H1 (cell line): Measurements from ENCODE around the gene NXPH4. TPM values are rescaled to one million over a fixed set of nuclear protein-coding genes. Genes with fewer than 3 reads are reported as not detected.
A peak's percentile ranks its signal among the peaks of the same experiment; 100 is the strongest.

Experiments used
- CTCF ChIA-PET: fragments of 300-600 bp; sonication (Branson Sonifier 250); formaldehyde crosslinking; loops from one replicate; lab custom pipeline; 2021; ENCODE audit not compliant: partially characterized antibody; lab: Charles Lee
- POLR2A ChIA-PET: fragments of 300-600 bp; sonication (Branson Sonifier 250); formaldehyde crosslinking; loops from one replicate; lab custom pipeline; 2021; ENCODE audit warnings: inconsistent platforms; ENCODE audit not compliant: partially characterized antibody; lab: Charles Lee
- DNase-seq, 2 experiments: peaks; one replicate each; pipeline versions ENCODE4 v3.0.0 to v3.0.0-alpha.2; 2010 to 2022; ENCODE audit warnings: low spot score in 2 of 2, low read depth in 1 of 2, mixed read lengths in 1 of 2
- FAIRE-seq: peaks from 2 replicates; lab custom pipeline; 2011; peaks lifted over from hg19 to GRCh38; lab: Jason Lieb, UNC
- H2AFZ ChIP-seq: 2 replicates; pipeline ENCODE4 v1.8.1; 2012; ENCODE audit warnings: low read length, inconsistent platforms
- H2AK5ac ChIP-seq: 2 replicates; pipeline ENCODE4 v1.6.1; 2013; ENCODE audit warnings: low read depth, low read length
- H2BK120ac ChIP-seq: replicated peaks from 2 replicates; pipeline ENCODE3; 2013; ENCODE audit warnings: low read depth, low read length, inconsistent platforms
- H2BK12ac ChIP-seq: 2 replicates; pipeline ENCODE4 v1.6.1; 2013; ENCODE audit warnings: low read depth, low read length
- H2BK15ac ChIP-seq: 2 replicates; pipeline ENCODE4 v1.6.1; 2013; ENCODE audit warnings: low read length
- H2BK20ac ChIP-seq: 2 replicates; pipeline ENCODE4 v1.6.1; 2013; ENCODE audit warnings: low read length
- H2BK5ac ChIP-seq: 2 replicates; pipeline ENCODE4 v1.6.1; 2013; ENCODE audit warnings: low read depth, low read length
- H3K14ac ChIP-seq: 2 replicates; pipeline ENCODE4 v1.6.1; 2013; ENCODE audit warnings: inconsistent platforms; ENCODE audit not compliant: insufficient read length
- H3K18ac ChIP-seq: 2 replicates; pipeline ENCODE4 v1.6.1; 2013; ENCODE audit warnings: low read length; ENCODE audit errors: extremely low read depth
- H3K23ac ChIP-seq: 2 replicates; pipeline ENCODE4 v1.6.1; 2013; ENCODE audit warnings: inconsistent platforms; ENCODE audit not compliant: insufficient read length
- H3K23me2 ChIP-seq: 2 replicates; pipeline ENCODE4 v1.6.1; 2013; ENCODE audit warnings: low read depth, low read length
- H3K27ac ChIP-seq: 2 replicates; pipeline ENCODE4 v1.6.1; 2011; ENCODE audit warnings: low read depth, low read length, inconsistent platforms
- H3K27me3 ChIP-seq, 4 experiments: replicated peaks in 1 of 4; 1 replicate in 1 of 4; 2 replicates in 3 of 4; pipeline versions ENCODE4 v1.6.1 to v1.8.1; 2011 to 2013; ENCODE audit warnings: low read length in 3 of 4, mild to moderate bottlenecking in 3 of 4, inconsistent platforms in 2 of 4, mixed read lengths in 2 of 4, moderate library complexity in 1 of 4; ENCODE audit not compliant: control insufficient read depth in 3 of 4, insufficient read depth in 3 of 4; ENCODE audit errors: extremely low read depth in 1 of 4
- H3K36me3 ChIP-seq, 4 experiments: 2 replicates each; pipeline versions ENCODE4 v1.6.1 to v1.8.1; 2011 to 2013; ENCODE audit warnings: mild to moderate bottlenecking in 4 of 4, low read length in 3 of 4, moderate library complexity in 2 of 4, control low read depth in 1 of 4, inconsistent platforms in 1 of 4; ENCODE audit not compliant: insufficient read depth in 4 of 4, control insufficient read depth in 2 of 4
- H3K4ac ChIP-seq: replicated peaks from 2 replicates; pipeline ENCODE3; 2013; ENCODE audit warnings: low read length, low read depth, mixed read lengths, inconsistent platforms; ENCODE audit not compliant: insufficient read length
- H3K4me1 ChIP-seq, 4 experiments: replicated peaks in 1 of 4; 1 replicate in 1 of 4; 2 replicates in 3 of 4; pipeline versions ENCODE4 v1.6.1 to v1.8.1; 2011 to 2013; ENCODE audit warnings: low read length in 3 of 4, inconsistent platforms in 2 of 4, mixed read lengths in 1 of 4; ENCODE audit not compliant: insufficient read depth in 4 of 4, control insufficient read depth in 3 of 4
- H3K4me2 ChIP-seq, 2 experiments: 2 replicates each; pipeline versions ENCODE4 v1.6.1 to v1.8.1; 2011 to 2013; ENCODE audit warnings: low read depth in 2 of 2, low read length in 2 of 2, control low read depth in 1 of 2, inconsistent platforms in 1 of 2, mild to moderate bottlenecking in 1 of 2; ENCODE audit not compliant: insufficient read depth in 1 of 2
- H3K4me3 ChIP-seq, 4 experiments: fragments of 200-600, 300-600 bp in 1 of 4; sonication (generic), shearing (Covaris generic), sonication (Bioruptor Twin) in 1 of 4; 2 replicates each; pipeline versions ENCODE4 v1.5.1 to v1.8.1; 2011 to 2016; ENCODE audit warnings: low read length in 4 of 4, low read depth in 3 of 4, control low read depth in 2 of 4, inconsistent platforms in 2 of 4, mild to moderate bottlenecking in 2 of 4, mixed read lengths in 1 of 4, moderate library complexity in 1 of 4; ENCODE audit not compliant: insufficient read depth in 2 of 4; ENCODE audit errors: extremely low read depth in 1 of 4
- H3K56ac ChIP-seq: replicated peaks from 2 replicates; pipeline ENCODE3; 2013; ENCODE audit warnings: low read depth, mild to moderate bottlenecking, mixed read lengths, low read length, inconsistent platforms; ENCODE audit not compliant: insufficient read length
- H3K79me1 ChIP-seq: 2 replicates; pipeline ENCODE4 v1.6.1; 2013; ENCODE audit warnings: low read depth, low read length, control low read depth
- H3K79me2 ChIP-seq, 2 experiments: 2 replicates each; pipeline versions ENCODE4 v1.6.1 to v1.8.1; 2012 to 2013; ENCODE audit warnings: low read length in 2 of 2, mild to moderate bottlenecking in 2 of 2, inconsistent platforms in 1 of 2; ENCODE audit not compliant: insufficient read depth in 2 of 2, control insufficient read depth in 1 of 2
- H3K9ac ChIP-seq, 4 experiments: replicated peaks in 1 of 4; 1 replicate in 1 of 4; 2 replicates in 3 of 4; pipeline versions ENCODE4 v1.6.1 to v1.8.1; 2011 to 2013; ENCODE audit warnings: low read depth in 3 of 4, low read length in 3 of 4, control low read depth in 2 of 4, mild to moderate bottlenecking in 2 of 4, moderate library complexity in 2 of 4, inconsistent platforms in 1 of 4; ENCODE audit errors: extremely low read depth in 1 of 4
- H3K9me3 ChIP-seq, 2 experiments: 2 replicates each; pipeline versions ENCODE4 v1.6.1 to v1.8.1; 2012 to 2013; ENCODE audit warnings: mild to moderate bottlenecking in 2 of 2, moderate library complexity in 2 of 2, control low read depth in 1 of 2, inconsistent platforms in 1 of 2, low read depth in 1 of 2, low read length in 1 of 2, mixed read lengths in 1 of 2; ENCODE audit not compliant: insufficient read depth in 2 of 2
- H4K20me1 ChIP-seq, 2 experiments: replicated peaks in 1 of 2; 2 replicates each; pipeline versions ENCODE3 to v1.8.1; 2011 to 2013; ENCODE audit warnings: inconsistent platforms in 2 of 2, low read length in 2 of 2, mild to moderate bottlenecking in 1 of 2; ENCODE audit not compliant: insufficient read depth in 2 of 2, control insufficient read depth in 1 of 2
- H4K5ac ChIP-seq: 2 replicates; pipeline ENCODE4 v1.6.1; 2013; ENCODE audit warnings: low read length, low read depth, mixed read lengths, inconsistent platforms; ENCODE audit not compliant: insufficient read length
- H4K8ac ChIP-seq: 2 replicates; pipeline ENCODE4 v1.8.0; 2013; ENCODE audit warnings: mild to moderate bottlenecking, moderate library complexity, low read length, inconsistent platforms; ENCODE audit not compliant: insufficient read depth; ENCODE audit errors: extremely low read depth
- H4K91ac ChIP-seq: replicated peaks from 2 replicates; pipeline ENCODE3; 2013; ENCODE audit warnings: low read length, mixed read lengths, inconsistent platforms; ENCODE audit not compliant: insufficient read length
- POLR2A ChIP-seq, 2 experiments: IDR thresholded peaks; 1 replicate in 1 of 2; 2 replicates in 1 of 2; pipeline ENCODE4 v1.6.1; 2011; ENCODE audit warnings: low read depth in 2 of 2, low read length in 2 of 2, mild to moderate bottlenecking in 2 of 2; ENCODE audit errors: control extremely low read depth in 1 of 2
- POLR2AphosphoS5 ChIP-seq: IDR thresholded peaks from 2 replicates; pipeline ENCODE4 v1.6.1; 2011; ENCODE audit warnings: low read depth, low read length
- TAF1 ChIP-seq: IDR thresholded peaks from 2 replicates; pipeline ENCODE4 v1.6.1; 2011; ENCODE audit warnings: mild to moderate bottlenecking, low read depth, low read length
- WGBS, 2 experiments: shearing (Covaris generic) in 1 of 2; methylation state at CpG; one replicate each; pipeline versions ENCODE4 v1.1.6 to v1.1.7; 2013 to 2015; ENCODE audit warnings: low lambda C conversion rate in 2 of 2, mixed read lengths in 2 of 2, inconsistent platforms in 1 of 2, low coverage in 1 of 2, missing lambda C conversion rate in 1 of 2; ENCODE audit not compliant: insufficient replicate concordance in 2 of 2, insufficient coverage in 1 of 2, insufficient read length in 1 of 2; ENCODE audit errors: extremely low coverage in 1 of 2, missing lambda C conversion rate in 1 of 2; 5-methylcytosine and 5-hydroxymethylcytosine counted together
- polyA plus RNA-seq, 7 experiments: library from polyadenylated mRNA; depleted of rRNA in 3 of 7; stranded (reverse) in 5 of 7; unstranded in 2 of 7; fragments of >200 nt in 5 of 7; fragments of 200-250 nt in 2 of 7; gene quantifications; 1 replicate in 5 of 7; 2 replicates in 1 of 7; 4 replicates in 1 of 7; pipeline versions ENCODE4 v1.2.1 to v1.2.3, GENCODE V29; 2011 to 2013; ENCODE audit warnings: missing spikeins in 2 of 7, mixed read lengths in 2 of 7
- total RNA-seq: library from RNA; stranded (reverse); fragmentation: NEBNext Ultra II Directional; extraction: Animal tissue kit (Norgen Biotek cat#: 25700); gene quantifications from 2 replicates; pipeline ENCODE4 v1.2.1, GENCODE V29; 2021

The NXPH4 gene
- total and polyA plus RNA-seq, 2 of the 8 experiments (the other 6 are each of a cell fraction or from before 2014, with no cell fraction given): 0.92 to 1.7 TPM

GRCh38 chr12:57233357-57234232, 17.0 kb downstream of the NXPH4 start:
- Histone ChIP-seq H3K23me2 (peaks cover 18% of the 10 kb centered on the region), H3K23ac (no peak overlapping the region), H2BK15ac (no peak overlapping the region), H2BK5ac (no peak overlapping the region), H2BK20ac (no peak overlapping the region), H3K79me2 (peaks cover 6 to 15% of the 10 kb centered on the region in 2 experiments; a peak in 3 of 4 replicates), H3K27me3 (peaks cover 23 to 39% (median 34%) of the 10 kb centered on the region in 4 experiments), H3K9me3 (no peaks in the 10 kb centered on the region), H4K20me1 (peaks cover 25 to 38% of the 10 kb centered on the region in 2 experiments), H4K5ac (no peak overlapping the region), H2BK12ac (no peak overlapping the region), H3K4me1 (peaks cover 6 to 52% (median 31%) of the 10 kb centered on the region in 4 experiments), H3K14ac (no peak overlapping the region), H3K36me3 (peaks cover 29 to 42% (median 35%) of the 10 kb centered on the region in 4 experiments), H4K8ac (no peak overlapping the region), H3K27ac (no peak overlapping the region), H3K4ac (no peak overlapping the region), H3K18ac (no peak overlapping the region), H2AK5ac (no peak overlapping the region), H3K56ac (no peak overlapping the region), H3K79me1 (peaks cover 11% of the 10 kb centered on the region), H3K9ac (no peak overlapping the region), H3K4me3 (no peak overlapping the region), H4K91ac (no peak overlapping the region), H2BK120ac (no peak overlapping the region), H2AFZ (no peak overlapping the region), H3K4me2 (no peak overlapping the region)
- peak in 1 of 2 experiments; percentile 33; a peak in 1 of 3 replicates for TF ChIP-seq POLR2A (IDR thresholded peaks at IDR 0.05; ENCODE audit: control extremely low read depth in 1 of 2, low read depth in 2 of 2, low read length in 2 of 2)
- TF ChIP-seq POLR2AphosphoS5: peak; percentile 42
- TF ChIP-seq TAF1: no peak
- FAIRE-seq: no peak
- DNase-seq: no peak
- ChIA-PET CTCF (interaction anchor here (1.1 to 27.9 kb wide), 4 partner anchors 9 to 43 kb away, joined by 4 to 726 read pairs (median 278); partner anchors contain the start of genes NXPH4 and STAC3), POLR2A (interaction anchor here (0.6 to 23.7 kb wide), 9 partner anchors 4 to 238 kb away, joined by 3 to 852 read pairs (median 51); partner anchors contain the start of genes GLI1, NXPH4, SHMT2 and STAC3)
- 89% methylated on average over 15 of the region's 15 CpGs; no CpG with 5 or more reads in 1 of the 2 experiments for WGBS, 2 experiments
